ENCODE data around the gene CTBP2.

- TF ChIP-seq CTCF (IDR thresholded peaks at IDR 0.05) = no peak
- TF ChIP-seq POLR2A (IDR thresholded peaks at IDR 0.05) = no peak
These were observed 53.8 kb downstream of the CTBP2 start for GRCh38 chr10:125106586-125106985.
